ENCODE data around the gene HECTD4. TPM values are rescaled to one million over a fixed set of nuclear protein-coding genes. Genes with fewer than 3 reads are reported as not detected.

Gene HECTD4
- total RNA-seq, 1 experiment from 2014 or later, result 4.0 TPM

- no peak for DNase-seq (ENCODE audit: low spot score)
These were observed 173.8 kb downstream of the HECTD4 start for GRCh38 chr12:112208301-112208910.

- no peak for DNase-seq (ENCODE audit: low spot score)
These were observed 174.8 kb downstream of the HECTD4 start for GRCh38 chr12:112207397-112207924.

GRCh38 chr12:112206944-112207343, 175.3 kb downstream of the HECTD4 start:
- no peak for DNase-seq (ENCODE audit: low spot score)

GRCh38 chr12:112199136-112199535, 183.1 kb downstream of the HECTD4 start:
- DNase-seq (ENCODE audit: low spot score), result no peak

- DNase-seq (ENCODE audit: low spot score), result peak; percentile 35
These were observed 184.0 kb downstream of the HECTD4 start for GRCh38 chr12:112198120-112198733.

GRCh38 chr12:112196196-112196875, 185.9 kb downstream of the HECTD4 start:
- no peak for DNase-seq (ENCODE audit: low spot score)

- no peak for DNase-seq (ENCODE audit: low spot score)
These were observed 187.5 kb downstream of the HECTD4 start for GRCh38 chr12:112194601-112195247.

- no peak for DNase-seq (ENCODE audit: low spot score)
These were observed 189.8 kb downstream of the HECTD4 start for GRCh38 chr12:112192475-112192874.

GRCh38 chr12:112191840-112192321, 190.3 kb downstream of the HECTD4 start:
- DNase-seq (ENCODE audit: low spot score), result no peak

GRCh38 chr12:112191201-112191600, 191.0 kb downstream of the HECTD4 start:
- DNase-seq (ENCODE audit: low spot score), result no peak

GRCh38 chr12:112190231-112191025, 191.8 kb downstream of the HECTD4 start:
- DNase-seq (ENCODE audit: low spot score), result no peak

- no peak for DNase-seq (ENCODE audit: low spot score)
These were observed 194.0 kb downstream of the HECTD4 start for GRCh38 chr12:112188130-112188830.

GRCh38 chr12:112185093-112185923, 196.9 kb downstream of the HECTD4 start:
- no peak for DNase-seq (ENCODE audit: low spot score)

- no peak for DNase-seq (ENCODE audit: low spot score)
These were observed 198.0 kb downstream of the HECTD4 start for GRCh38 chr12:112184056-112184887.

GRCh38 chr12:112183141-112184021, 198.8 kb downstream of the HECTD4 start:
- no peak for DNase-seq (ENCODE audit: low spot score)

- no peak for DNase-seq (ENCODE audit: low spot score)
These were observed 199.7 kb downstream of the HECTD4 start for GRCh38 chr12:112182499-112182898.

- no peak for DNase-seq (ENCODE audit: low spot score)
These were observed 201.8 kb downstream of the HECTD4 start for GRCh38 chr12:112180422-112180821.

GRCh38 chr12:112179916-112180315, 202.3 kb downstream of the HECTD4 start:
- no peak for DNase-seq (ENCODE audit: low spot score)

All from H4 (cell line).